ENCODE measurements around the gene IRF4.

The IRF4 gene

DNA sequence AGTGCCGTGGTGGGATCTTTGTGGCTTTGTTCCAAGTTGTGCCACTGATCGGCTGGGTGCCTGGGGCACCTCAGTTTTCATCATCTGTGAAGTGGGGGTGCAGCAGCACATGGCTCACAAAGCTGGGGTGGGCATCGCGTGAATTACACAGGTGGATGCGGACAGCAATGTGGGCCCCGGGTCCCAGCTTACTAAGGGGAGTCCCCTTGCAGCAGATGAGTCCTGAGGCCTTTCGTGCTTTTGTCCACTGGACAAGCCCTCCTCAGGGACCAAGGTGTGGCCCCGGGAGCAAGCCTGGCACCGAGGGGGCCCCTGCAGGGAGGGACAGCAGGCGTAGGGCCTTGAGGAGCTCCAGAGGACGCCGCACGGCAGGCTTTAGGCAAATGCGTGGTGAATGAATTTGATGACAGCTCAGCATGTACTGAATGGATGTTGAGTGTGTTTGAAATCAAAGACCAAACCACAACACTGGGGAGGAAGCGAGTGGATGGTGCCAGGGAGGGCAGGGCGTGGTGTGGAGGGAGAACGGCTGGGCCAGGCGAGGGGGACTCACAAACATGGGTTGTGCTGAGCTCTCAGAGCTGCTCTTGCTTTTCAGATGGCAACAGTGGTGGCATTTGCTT, 53.2 kb downstream of the IRF4 start:
- DNase-seq (ENCODE audit: low read depth), result no peak

GRCh38 chr6:445571-446417, 54.2 kb downstream of the IRF4 start:
- no peak overlapping the region for H3K4me3 ChIP-seq (ENCODE audit: low read depth, low read length)
- TF ChIP-seq CTCF (conservative IDR thresholded peaks at IDR 0.05; ENCODE audit: low read depth, low read length), result no peak
- no peak for DNase-seq (ENCODE audit: low read depth)

More for the DNA sequence above, 53.2 kb downstream of the IRF4 start:
- no peak overlapping the region for H3K4me3 ChIP-seq (ENCODE audit: low read depth, low read length)
- TF ChIP-seq CTCF (conservative IDR thresholded peaks at IDR 0.05; ENCODE audit: low read depth, low read length), result no peak

GRCh38 chr6:446418-447366, 55.1 kb downstream of the IRF4 start:
- no peak overlapping the region for H3K4me3 ChIP-seq (ENCODE audit: low read depth, low read length)
- no peak for DNase-seq (ENCODE audit: low read depth)
- TF ChIP-seq CTCF (conservative IDR thresholded peaks at IDR 0.05; ENCODE audit: low read depth, low read length), result no peak

- TF ChIP-seq CTCF (conservative IDR thresholded peaks at IDR 0.05; ENCODE audit: low read depth, low read length), result no peak
- DNase-seq (ENCODE audit: low read depth), result no peak
- H3K4me3 ChIP-seq (ENCODE audit: low read depth, low read length), result no peak overlapping the region
Observed at GRCh38 chr6:447381-448165, 56.0 kb downstream of the IRF4 start.

GRCh38 chr6:448296-449056, 56.9 kb downstream of the IRF4 start:
- no peak for TF ChIP-seq CTCF (conservative IDR thresholded peaks at IDR 0.05; ENCODE audit: low read depth, low read length)
- no peak for DNase-seq (ENCODE audit: low read depth)
- H3K4me3 ChIP-seq (ENCODE audit: low read depth, low read length), result no peak overlapping the region

GRCh38 chr6:449057-449430, 57.5 kb downstream of the IRF4 start:
- no peak overlapping the region for H3K4me3 ChIP-seq (ENCODE audit: low read depth, low read length)
- TF ChIP-seq CTCF (conservative IDR thresholded peaks at IDR 0.05; ENCODE audit: low read depth, low read length), result no peak
- DNase-seq (ENCODE audit: low read depth), result no peak
